Activated CD8-positive, alpha-beta memory T cell treated with anti-CD3 and anti-CD28 coated beads for 36 hours (primary cell): Measurements from ENCODE around the gene EPB41L1. TPM values are rescaled to one million over a fixed set of nuclear protein-coding genes. Genes with fewer than 3 reads are reported as not detected.

Source experiments
- CTCF ChIA-PET: fragments of 350-600 bp; sonication (Branson Sonifier 250); formaldehyde crosslinking; loops from one replicate; lab custom pipeline; 2021; ENCODE audit warnings: antibody characterized with exemption; lab: Charles Lee
- POLR2A ChIA-PET: fragments of 350-600 bp; sonication (Branson Sonifier 250); formaldehyde crosslinking; loops from one replicate; lab custom pipeline; 2021; ENCODE audit warnings: antibody characterized with exemption; lab: Charles Lee
- total RNA-seq, 2 experiments: library from RNA; stranded (reverse); gene quantifications; one replicate each; pipeline ENCODE4 v1.2.3, GENCODE V29; 2021

The EPB41L1 gene
- total RNA-seq: under 1 TPM; 0.13 to 0.55 TPM

GRCh38 chr20:36154700-36155628 lies at the start of gene EPB41L1:
EPB41L1 (plus strand) TSS chr20:36154740; CDS start chr20:36173778, 19,038 bp downstream.
- CTCF ChIA-PET: interaction anchor here (1.7 to 3.8 kb wide), 2 partner anchors 12 to 45 kb away, joined by 7 to 24 read pairs; no protein-coding TSS in a partner anchor
- POLR2A ChIA-PET: no interaction called here

GRCh38 chr20:36104856-36105255 lies 49.7 kb upstream of the EPB41L1 start:
- CTCF ChIA-PET: interaction anchor here (0.6 kb wide), 1 partner anchor 9 kb away, joined by 4 read pairs; no protein-coding TSS in a partner anchor
- POLR2A ChIA-PET: no interaction called here

- ChIA-PET POLR2A (no interaction called here), CTCF (no interaction called here)
These were observed 48.8 kb upstream of the EPB41L1 start for GRCh38 chr20:36105711-36106226.

- POLR2A ChIA-PET: no interaction called here
- CTCF ChIA-PET: no interaction called here
These were observed 47.9 kb upstream of the EPB41L1 start for GRCh38 chr20:36106606-36107005.

GRCh38 chr20:36107881-36108280 lies 46.7 kb upstream of the EPB41L1 start:
- CTCF ChIA-PET: interaction anchor here (0.8 kb wide), 1 partner anchor 35 kb away, joined by 3 read pairs; no protein-coding TSS in a partner anchor
- POLR2A ChIA-PET: no interaction called here

- ChIA-PET CTCF (interaction anchor here (1.4 kb wide), 1 partner anchor 116 kb away, joined by 3 read pairs; no protein-coding TSS in a partner anchor), POLR2A (interaction anchor here (0.6 kb wide), 1 partner anchor 636 kb away, joined by 3 read pairs; no protein-coding TSS in a partner anchor)
These were observed 45.1 kb upstream of the EPB41L1 start for GRCh38 chr20:36109251-36109947.

GRCh38 chr20:36110994-36111393 lies 43.5 kb upstream of the EPB41L1 start:
- CTCF ChIA-PET: no interaction called here
- POLR2A ChIA-PET: no interaction called here

- CTCF ChIA-PET: interaction anchor here (1.3 kb wide), 1 partner anchor 26 kb away, joined by 3 read pairs; no protein-coding TSS in a partner anchor
- POLR2A ChIA-PET: no interaction called here
These were observed 42.4 kb upstream of the EPB41L1 start for GRCh38 chr20:36112112-36112511.

GRCh38 chr20:36113036-36113435 lies 41.5 kb upstream of the EPB41L1 start:
- POLR2A ChIA-PET: no interaction called here

GRCh38 chr20:36113566-36114250 lies 40.8 kb upstream of the EPB41L1 start:
- ChIA-PET CTCF (interaction anchor here (1.3 kb wide), 1 partner anchor 25 kb away, joined by 3 read pairs; no protein-coding TSS in a partner anchor), POLR2A (no interaction called here)

More at GRCh38 chr20:36113036-36113435, 41.5 kb upstream of the EPB41L1 start:
- CTCF ChIA-PET: interaction anchor here (1.3 kb wide), 1 partner anchor 25 kb away, joined by 3 read pairs; no protein-coding TSS in a partner anchor

- CTCF ChIA-PET: no interaction called here
These were observed 39.8 kb upstream of the EPB41L1 start for GRCh38 chr20:36114707-36115106.

GRCh38 chr20:36115925-36116324 lies 38.6 kb upstream of the EPB41L1 start:
- ChIA-PET POLR2A (no interaction called here), CTCF (no interaction called here)

More at GRCh38 chr20:36114707-36115106, 39.8 kb upstream of the EPB41L1 start:
- POLR2A ChIA-PET: no interaction called here

GRCh38 chr20:36116807-36117441 lies 37.6 kb upstream of the EPB41L1 start:
- POLR2A ChIA-PET: no interaction called here
- CTCF ChIA-PET: no interaction called here

GRCh38 chr20:36117638-36118037 lies 36.9 kb upstream of the EPB41L1 start:
- ChIA-PET POLR2A (no interaction called here), CTCF (no interaction called here)

GRCh38 chr20:36118371-36118770 lies 36.2 kb upstream of the EPB41L1 start:
- ChIA-PET CTCF (no interaction called here), POLR2A (no interaction called here)

- POLR2A ChIA-PET: no interaction called here
These were observed 35.0 kb upstream of the EPB41L1 start for GRCh38 chr20:36119537-36119936.

GRCh38 chr20:36120241-36120640 lies 34.3 kb upstream of the EPB41L1 start:
- CTCF ChIA-PET: no interaction called here
- POLR2A ChIA-PET: no interaction called here

More at GRCh38 chr20:36119537-36119936, 35.0 kb upstream of the EPB41L1 start:
- CTCF ChIA-PET: no interaction called here

GRCh38 chr20:36120991-36121390 lies 33.5 kb upstream of the EPB41L1 start:
- CTCF ChIA-PET: no interaction called here
- POLR2A ChIA-PET: no interaction called here
